Astrocyte of the spinal cord (primary cell): ENCODE measurements around the gene STARD9.

ENCODE experiments used
- DNase-seq: peaks from one replicate; pipeline ENCODE4 v3.0.0; 2011; ENCODE audit warnings: low read depth, low spot score
- H3K4me3 ChIP-seq: 2 replicates; pipeline ENCODE4 v1.5.1; 2011; ENCODE audit warnings: low read depth, mild to moderate bottlenecking, low read length, moderate library complexity
- CTCF ChIP-seq: IDR thresholded peaks from 2 replicates; pipeline ENCODE4 v1.5.1; 2012; ENCODE audit warnings: low read depth, mild to moderate bottlenecking, low read length, inconsistent platforms
- in situ Hi-C: cut with HindIII; loops from 2 replicates; pipeline ENCODE4 v1.10.0; 2017; ENCODE audit warnings: low sequenced_read_pairs

Gene STARD9

GRCh38 chr15:42712584-42712983 is 137.2 kb downstream of the STARD9 start:
- H3K4me3 ChIP-seq = no peak overlapping the region
- no peak for TF ChIP-seq CTCF

GRCh38 chr15:42716125-42716524 is 140.7 kb downstream of the STARD9 start:
- DNase-seq = no peak
- no peak for TF ChIP-seq CTCF
- no peak overlapping the region for H3K4me3 ChIP-seq
- in situ Hi-C loops = no loop called here

More at GRCh38 chr15:42712584-42712983, 137.2 kb downstream of the STARD9 start:
- DNase-seq = no peak
- in situ Hi-C loops = no loop called here

GRCh38 chr15:42716626-42717025 is 141.2 kb downstream of the STARD9 start:
- DNase-seq = no peak
- in situ Hi-C loops = no loop called here
- no peak overlapping the region for H3K4me3 ChIP-seq
- no peak for TF ChIP-seq CTCF

GRCh38 chr15:42719043-42719442 is 143.6 kb downstream of the STARD9 start:
- DNase-seq = no peak
- H3K4me3 ChIP-seq = no peak overlapping the region
- in situ Hi-C loops = no loop called here
- no peak for TF ChIP-seq CTCF

GRCh38 chr15:42720071-42720470 is 144.7 kb downstream of the STARD9 start:
- H3K4me3 ChIP-seq = no peak overlapping the region
- no peak for DNase-seq
- in situ Hi-C loops = no loop called here
- no peak for TF ChIP-seq CTCF

- TF ChIP-seq CTCF = no peak
- in situ Hi-C loops = no loop called here
- DNase-seq = no peak
- H3K4me3 ChIP-seq = no peak overlapping the region
Observed at GRCh38 chr15:42721016-42721415, 145.6 kb downstream of the STARD9 start.

GRCh38 chr15:42721916-42722315 is 146.5 kb downstream of the STARD9 start:
- in situ Hi-C loops = no loop called here
- no peak overlapping the region for H3K4me3 ChIP-seq
- no peak for TF ChIP-seq CTCF
- DNase-seq = no peak
